ENCODE results near the gene KLHDC3. TPM values are rescaled to one million over a fixed set of nuclear protein-coding genes. Genes with fewer than 3 reads are reported as not detected.
A peak's percentile ranks its signal among the peaks of the same experiment; 100 is the strongest.

KLHDC3 gene
- total RNA-seq, 1 donor from 2014 or later = 67.4 TPM

GRCh38 chr6:43045371-43045930 lies 31.4 kb downstream of the KLHDC3 start:
- Histone ChIP-seq H3K79me2 (ENCODE audit: insufficient read depth, low read length) (peaks cover 9% of the 10 kb centered on the region), H2AFZ (ENCODE audit: low read depth, low read length) (no peak overlapping the region), H3K4me2 (ENCODE audit: low read length) (no peak overlapping the region), H3K36me3 (ENCODE audit: insufficient read depth, low read length) (peaks cover 18% of the 10 kb centered on the region), H3K9me3 (ENCODE audit: insufficient read depth, low read depth, low read length) (no peaks in the 10 kb centered on the region), H3K27ac (ENCODE audit: low read depth, low read length) (no peak overlapping the region), H3K27me3 (ENCODE audit: insufficient read depth, low read length) (no peaks in the 10 kb centered on the region), H3K4me3 (ENCODE audit: insufficient read depth, low read depth, low read length) (no peak overlapping the region), H3K9ac (ENCODE audit: low read length) (no peak overlapping the region), H3K4me1 (ENCODE audit: insufficient read depth, low read length) (no peaks in the 10 kb centered on the region), H4K20me1 (ENCODE audit: insufficient read depth, low read length) (no peaks in the 10 kb centered on the region)
- Mint-ChIP-seq H3K27ac (ENCODE audit: unreplicated experiment) (no peak overlapping the region), H3K36me3 (ENCODE audit: low read depth, unreplicated experiment) (peaks cover 28% of the 10 kb centered on the region), H3K27me3 (ENCODE audit: low read depth, unreplicated experiment) (no peaks in the 10 kb centered on the region), H3K9me3 (ENCODE audit: unreplicated experiment) (no peaks in the 10 kb centered on the region), H3K4me1 (ENCODE audit: low read depth, unreplicated experiment) (peaks cover under 1% of the 10 kb centered on the region), H3K4me3 (ENCODE audit: unreplicated experiment) (no peak overlapping the region)
- DNase-seq (ENCODE audit: low read depth) (no peak), FAIRE-seq (no peak)
- TF ChIP-seq CTCF (IDR thresholded peaks at IDR 0.05; ENCODE audit: insufficient read depth, low read depth, low read length) = no peak

DNA sequence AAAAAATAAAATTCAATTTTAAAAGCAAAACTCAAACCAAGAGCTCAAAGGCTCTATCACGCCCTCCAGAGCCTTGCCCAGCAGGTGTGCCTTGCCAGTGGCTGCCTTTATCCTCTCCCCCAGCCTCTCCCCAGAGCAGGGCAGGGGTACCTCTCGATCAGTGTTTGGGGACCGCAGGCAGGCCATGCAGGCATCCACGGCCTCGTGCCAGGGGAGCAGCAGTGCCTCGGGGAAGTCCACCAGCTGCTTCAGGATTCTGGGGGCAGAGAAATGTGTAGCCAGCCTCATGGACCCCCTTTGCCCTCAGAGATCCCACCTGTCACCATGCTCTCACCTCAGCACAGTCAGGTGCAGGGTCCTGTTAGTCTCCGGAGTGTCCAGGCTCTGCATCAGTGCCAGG lies 33.9 kb downstream of the KLHDC3 start:
- DNase-seq (ENCODE audit: low read depth) (no peak), FAIRE-seq (no peak)
- Histone ChIP-seq H3K4me2 (ENCODE audit: low read length) (no peak overlapping the region), H4K20me1 (ENCODE audit: insufficient read depth, low read length) (no peaks in the 10 kb centered on the region), H3K79me2 (ENCODE audit: insufficient read depth, low read length) (peaks cover 32% of the 10 kb centered on the region), H3K9me3 (ENCODE audit: insufficient read depth, low read depth, low read length) (no peaks in the 10 kb centered on the region), H3K36me3 (ENCODE audit: insufficient read depth, low read length) (peaks cover 18% of the 10 kb centered on the region), H2AFZ (ENCODE audit: low read depth, low read length) (no peak overlapping the region), H3K4me1 (ENCODE audit: insufficient read depth, low read length) (peaks cover 15% of the 10 kb centered on the region), H3K4me3 (ENCODE audit: insufficient read depth, low read depth, low read length) (no peak overlapping the region), H3K9ac (ENCODE audit: low read length) (no peak overlapping the region), H3K27me3 (ENCODE audit: insufficient read depth, low read length) (no peaks in the 10 kb centered on the region), H3K27ac (ENCODE audit: low read depth, low read length) (no peak overlapping the region)
- H3K27ac Mint-ChIP-seq (ENCODE audit: unreplicated experiment) = no peak overlapping the region
- peaks cover 3% of the 10 kb centered on the region for H3K9me3 Mint-ChIP-seq (ENCODE audit: unreplicated experiment)
- no peak overlapping the region for H3K4me3 Mint-ChIP-seq (ENCODE audit: unreplicated experiment)
- TF ChIP-seq EZH2 (IDR thresholded peaks at IDR 0.05; ENCODE audit: insufficient read depth, low read length) = no peak
- TF ChIP-seq CTCF (IDR thresholded peaks at IDR 0.05; ENCODE audit: insufficient read depth, low read depth, low read length) = no peak
- peaks cover 35% of the 10 kb centered on the region for H3K36me3 Mint-ChIP-seq (ENCODE audit: low read depth, unreplicated experiment)
- no peaks in the 10 kb centered on the region for H3K27me3 Mint-ChIP-seq (ENCODE audit: low read depth, unreplicated experiment)
- H3K4me1 Mint-ChIP-seq (ENCODE audit: low read depth, unreplicated experiment) = peaks cover 20% of the 10 kb centered on the region

DNA sequence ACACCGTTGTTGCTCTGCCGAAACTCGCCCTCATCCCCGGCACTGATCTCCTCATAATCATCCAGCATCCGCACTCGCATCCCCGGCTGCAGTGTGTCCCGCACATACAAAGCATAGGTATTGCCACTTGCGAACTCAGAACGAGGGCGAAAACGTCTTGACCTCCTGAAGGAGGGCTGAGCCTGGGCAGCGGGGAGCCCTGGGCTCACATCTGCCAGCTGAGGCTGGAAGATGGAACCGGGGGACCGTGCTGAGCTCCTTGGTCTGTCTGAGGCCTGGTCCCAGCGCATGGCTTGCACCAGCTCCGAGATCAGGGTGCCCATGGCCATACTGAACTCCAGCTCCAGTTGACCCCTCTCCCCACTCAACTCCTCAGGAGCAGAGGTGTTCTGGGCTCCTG lies 36.9 kb downstream of the KLHDC3 start:
- Histone ChIP-seq H3K4me3 (ENCODE audit: insufficient read depth, low read depth, low read length) (no peak overlapping the region), H3K79me2 (ENCODE audit: insufficient read depth, low read length) (peaks cover 36% of the 10 kb centered on the region), H3K9ac (ENCODE audit: low read length) (no peak overlapping the region), H3K27me3 (ENCODE audit: insufficient read depth, low read length) (no peaks in the 10 kb centered on the region), H3K4me1 (ENCODE audit: insufficient read depth, low read length) (peaks cover 26% of the 10 kb centered on the region), H2AFZ (ENCODE audit: low read depth, low read length) (no peak overlapping the region), H4K20me1 (ENCODE audit: insufficient read depth, low read length) (no peaks in the 10 kb centered on the region), H3K9me3 (ENCODE audit: insufficient read depth, low read depth, low read length) (no peaks in the 10 kb centered on the region), H3K27ac (ENCODE audit: low read depth, low read length) (no peak overlapping the region), H3K4me2 (ENCODE audit: low read length) (peak overlapping the region; percentile 91), H3K36me3 (ENCODE audit: insufficient read depth, low read length) (peaks cover 16% of the 10 kb centered on the region)
- peaks cover 25% of the 10 kb centered on the region for H3K4me1 Mint-ChIP-seq (ENCODE audit: low read depth, unreplicated experiment)
- H3K27ac Mint-ChIP-seq (ENCODE audit: unreplicated experiment) = no peak overlapping the region
- FAIRE-seq = no peak
- TF ChIP-seq CTCF (IDR thresholded peaks at IDR 0.05; ENCODE audit: insufficient read depth, low read depth, low read length) (no peak), EZH2 (IDR thresholded peaks at IDR 0.05; ENCODE audit: insufficient read depth, low read length) (no peak)
- peaks cover 3% of the 10 kb centered on the region for H3K9me3 Mint-ChIP-seq (ENCODE audit: unreplicated experiment)
- H3K36me3 Mint-ChIP-seq (ENCODE audit: low read depth, unreplicated experiment) = peaks cover 21% of the 10 kb centered on the region
- H3K27me3 Mint-ChIP-seq (ENCODE audit: low read depth, unreplicated experiment) = no peaks in the 10 kb centered on the region
- DNase-seq (ENCODE audit: low read depth) = no peak
- peak overlapping the region; percentile 64 for H3K4me3 Mint-ChIP-seq (ENCODE audit: unreplicated experiment)

All from astrocyte (in vitro differentiated cells and primary cell).